HepG2 (cell line): Measurements from ENCODE around the gene RPS19BP1. TPM values are rescaled to one million over a fixed set of nuclear protein-coding genes. Genes with fewer than 3 reads are reported as not detected.
A peak's percentile ranks its signal among the peaks of the same experiment; 100 is the strongest.

Experiments used
- AGO1 ChIP-seq: fragments of 200-400 bp; formaldehyde crosslinking; IDR thresholded peaks from 2 replicates; pipeline ENCODE4 v1.6.1; 2017; ENCODE audit warnings: mild to moderate bottlenecking, low read depth, low read length, moderate library complexity; ENCODE audit not compliant: poor library complexity, severe bottlenecking
- AHR ChIP-seq: IDR thresholded peaks from 2 replicates; pipeline ENCODE4 v1.6.1; 2018; ENCODE audit warnings: missing genetic modification reagents, missing compliant biosample characterization
- BCL3 ChIP-seq: sonication (generic); formaldehyde crosslinking; IDR thresholded peaks from 2 replicates; pipeline ENCODE4 v1.5.1; 2020; ENCODE audit warnings: mild to moderate bottlenecking, missing genetic modification reagents, moderate library complexity
- BRCA1 ChIP-seq: sonication (generic); formaldehyde crosslinking; IDR thresholded peaks from 2 replicates; pipeline ENCODE4 v1.4.0; 2020; ENCODE audit warnings: missing genetic modification reagents
- CREB1 ChIP-seq, 2 experiments: fragments of 450-650 bp in 1 of 2; IDR thresholded peaks; 2 replicates each; pipeline ENCODE4 v1.6.1; 2016 to 2017; ENCODE audit warnings: control low read depth in 1 of 2, mild to moderate bottlenecking in 1 of 2, missing compliant biosample characterization in 1 of 2, missing genetic modification characterization in 1 of 2
- DNMT3B ChIP-seq: conservative IDR thresholded peaks from 2 replicates; pipeline ENCODE4 v1.6.1; 2016; ENCODE audit warnings: missing biosample characterization, control low read depth
- E2F2 ChIP-seq: sonication (generic); formaldehyde crosslinking; IDR thresholded peaks from 2 replicates; pipeline ENCODE4 v1.4.0; 2020; ENCODE audit warnings: missing genetic modification reagents, borderline replicate concordance
- KDM2A ChIP-seq: sonication (generic); formaldehyde crosslinking; IDR thresholded peaks from 2 replicates; pipeline ENCODE4 v1.4.0; 2020; ENCODE audit warnings: low read depth, missing genetic modification reagents, borderline replicate concordance
- KLF12 ChIP-seq: sonication (generic); formaldehyde crosslinking; IDR thresholded peaks from 2 replicates; pipeline ENCODE4 v1.4.0; 2020; ENCODE audit warnings: missing genetic modification reagents, borderline replicate concordance
- KLF6 ChIP-seq: IDR thresholded peaks from 2 replicates; pipeline ENCODE4 v1.8.0; 2016; ENCODE audit warnings: missing biosample characterization, missing genetic modification reagents
- NFYC ChIP-seq: IDR thresholded peaks from 2 replicates; pipeline ENCODE4 v1.6.1; 2016; ENCODE audit warnings: missing genetic modification reagents, missing compliant biosample characterization
- NR3C1 ChIP-seq: sonication (generic); formaldehyde crosslinking; IDR thresholded peaks from 2 replicates; pipeline ENCODE4 v1.4.0; 2020; ENCODE audit warnings: missing genetic modification reagents
- POGZ ChIP-seq: sonication (generic); formaldehyde crosslinking; IDR thresholded peaks from 2 replicates; pipeline ENCODE4 v1.4.0; 2020; ENCODE audit warnings: mild to moderate bottlenecking, missing genetic modification reagents
- RNF2 ChIP-seq: fragments of 450-650 bp; conservative IDR thresholded peaks from 2 replicates; pipeline ENCODE4 v1.6.1; 2016; ENCODE audit warnings: low read depth
- SNAPC2 ChIP-seq: sonication (generic); formaldehyde crosslinking; IDR thresholded peaks from 2 replicates; pipeline ENCODE4 v1.8.1; 2022; ENCODE audit warnings: mild to moderate bottlenecking, missing genetic modification reagents
- SNAPC5 ChIP-seq: sonication (generic); formaldehyde crosslinking; IDR thresholded peaks from 2 replicates; pipeline ENCODE4 v1.8.1; 2023; ENCODE audit warnings: mild to moderate bottlenecking, missing genetic modification reagents, borderline replicate concordance
- THRA ChIP-seq: sonication (generic); formaldehyde crosslinking; IDR thresholded peaks from 2 replicates; pipeline ENCODE4 v1.4.0; 2020; ENCODE audit warnings: missing genetic modification reagents, borderline replicate concordance
- ZFP62 ChIP-seq: sonication (generic); formaldehyde crosslinking; IDR thresholded peaks from 2 replicates; pipeline ENCODE4 v1.4.0; 2020; ENCODE audit warnings: missing genetic modification reagents
- ZNF143 ChIP-seq: sonication (generic); formaldehyde crosslinking; IDR thresholded peaks from 2 replicates; pipeline ENCODE4 v1.4.0; 2020; ENCODE audit warnings: missing genetic modification reagents
- ZNF18 ChIP-seq: sonication (generic); formaldehyde crosslinking; IDR thresholded peaks from 2 replicates; pipeline ENCODE4 v1.8.0; 2022; ENCODE audit warnings: mild to moderate bottlenecking, missing genetic modification reagents; ENCODE audit not compliant: insufficient replicate concordance
- ZNF331 ChIP-seq: sonication (generic); formaldehyde crosslinking; IDR thresholded peaks from 2 replicates; pipeline ENCODE4 v1.4.0; 2020; ENCODE audit warnings: missing genetic modification reagents
- ZNF597 ChIP-seq: sonication (generic); formaldehyde crosslinking; IDR thresholded peaks from 2 replicates; pipeline ENCODE4 v1.5.0; 2020; ENCODE audit warnings: missing genetic modification reagents
- ZNF746 ChIP-seq: sonication (generic); formaldehyde crosslinking; IDR thresholded peaks from 2 replicates; pipeline ENCODE4 v1.8.0; 2022; ENCODE audit warnings: mild to moderate bottlenecking, missing genetic modification reagents
- polyA plus RNA-seq, 8 experiments: library from polyadenylated mRNA; depleted of rRNA in 3 of 8; stranded (reverse) in 7 of 8; unstranded in 1 of 8; fragments of >200 nt; fragmentation: Illumina TruSeq in 4 of 8; extraction: Trizol in 4 of 8; gene quantifications; 2 replicates each; pipeline versions ENCODE4 v1.2.1 to v1.2.3, GENCODE V29; 2011 to 2016; ENCODE audit warnings: low read depth in 4 of 8, missing spikeins in 1 of 8, mixed read lengths in 1 of 8; ENCODE audit not compliant: insufficient read depth in 1 of 8
- total RNA-seq, 5 experiments: library from RNA; depleted of rRNA; stranded (reverse); fragments of >200 nt; fragmentation: Illumina TruSeq; extraction: Trizol; gene quantifications; 2 replicates each; pipeline ENCODE4 v1.2.3, GENCODE V29; 2016; ENCODE audit warnings: low read depth in 1 of 5
- TF ChIP-seq, protein P1 (sequence below): IDR thresholded peaks from 2 replicates; pipeline ENCODE4 v1.6.1; 2016; ENCODE audit warnings: mild to moderate bottlenecking, missing biosample characterization, missing genetic modification reagents

The RPS19BP1 gene
- total and polyA plus RNA-seq, 2 of the 13 experiments (the other 11 are each of a cell fraction or from before 2014, with no cell fraction given) = 44.3 to 81.3 TPM

DNA sequence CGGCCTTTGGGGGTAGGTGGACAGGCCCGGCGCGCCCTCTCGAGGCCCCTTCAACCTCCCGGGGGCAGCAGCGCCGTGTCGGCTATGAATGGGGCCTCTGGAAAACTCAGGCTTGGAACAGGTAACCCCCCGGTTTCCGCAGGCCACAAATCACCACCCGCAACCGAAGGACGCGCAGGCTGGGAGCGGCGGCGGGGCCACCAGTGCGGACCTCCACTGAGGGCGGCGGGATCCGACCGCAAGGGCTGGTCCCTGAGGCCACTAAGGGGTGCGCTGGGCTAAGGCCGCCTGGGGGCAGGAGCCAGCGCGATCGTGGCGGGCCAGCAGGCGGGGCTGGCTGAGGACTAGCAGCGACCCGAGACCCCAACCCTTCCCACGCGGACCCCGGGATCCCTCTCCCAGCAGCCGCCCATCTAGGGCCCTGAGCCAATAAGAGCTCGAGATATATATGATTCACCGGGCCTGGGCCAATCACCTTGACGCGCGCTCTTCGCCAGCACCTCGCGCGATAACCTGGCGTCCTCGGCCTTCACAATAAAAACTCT, 12.8 kb downstream of the RPS19BP1 start (continued):
- TF ChIP-seq SNAPC5 (CRISPR knock-in tag) = no peak
- TF ChIP-seq KLF12 (CRISPR knock-in tag) = no peak
- TF ChIP-seq AGO1 = peak; percentile 71
- peak; percentile 4; the same call in 1 of the 2 replicates for TF ChIP-seq POGZ (CRISPR knock-in tag)
- peak; percentile 9; the same call in 1 of the 2 replicates for TF ChIP-seq ZNF746 (CRISPR knock-in tag)
- TF ChIP-seq KLF6 (CRISPR knock-in tag) = 0 out of 2 replicates have a peak, but pooled peaks have one; percentile 14
- TF ChIP-seq BRCA1 (CRISPR knock-in tag) = no peak
- peak; percentile 55 for TF ChIP-seq ZNF18 (CRISPR knock-in tag)
- TF ChIP-seq DNMT3B (CRISPR knock-in tag) = no peak
- no peak for TF ChIP-seq ZNF597 (CRISPR knock-in tag)
- TF ChIP-seq BCL3 = 0 out of 2 replicates have a peak, but pooled peaks have one; percentile 3
- TF ChIP-seq THRA (CRISPR knock-in tag) = peak; percentile 38; the same call in 1 of the 2 replicates
- TF ChIP-seq ZFP62 (CRISPR knock-in tag) = no peak
- TF ChIP-seq SNAPC2 = no peak
- TF ChIP-seq ZNF331 (CRISPR knock-in tag) = no peak
- peak; percentile 44; the same call in 1 of the 2 replicates for TF ChIP-seq KDM2A (CRISPR knock-in tag)
- TF ChIP-seq, protein P1, sequence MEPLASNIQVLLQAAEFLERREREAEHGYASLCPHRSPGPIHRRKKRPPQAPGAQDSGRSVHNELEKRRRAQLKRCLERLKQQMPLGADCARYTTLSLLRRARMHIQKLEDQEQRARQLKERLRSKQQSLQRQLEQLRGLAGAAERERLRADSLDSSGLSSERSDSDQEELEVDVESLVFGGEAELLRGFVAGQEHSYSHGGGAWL = no peak
- TF ChIP-seq AHR (CRISPR knock-in tag) = no peak
- peak; percentile 53; the same call in 1 of the 2 replicates for TF ChIP-seq E2F2 (CRISPR knock-in tag)
- peak; percentile 90 for TF ChIP-seq NFYC (CRISPR knock-in tag)
- no peak for TF ChIP-seq RNF2
- no peak for TF ChIP-seq ZNF143
- no peak for TF ChIP-seq NR3C1
- TF ChIP-seq CREB1 (IDR thresholded peaks at IDR 0.05) = no peak
- no peak for TF ChIP-seq CREB1 (CRISPR knock-in tag; IDR thresholded peaks at IDR 0.05)
